B cell (primary cell): Measurements from ENCODE around the gene KLK1. TPM values are rescaled to one million over a fixed set of nuclear protein-coding genes. Genes with fewer than 3 reads are reported as not detected.

ENCODE experiments used
- ATAC-seq: fragments of 200-7000 bp; cut with Tn5 transposase; one replicate; pipeline ENCODE4 v1.10.0; 2021; ENCODE audit warnings: low read depth, mild to moderate bottlenecking, moderate number of reproducible peaks, moderate library complexity
- CTCF ChIA-PET: fragments of 350-600 bp; sonication (Branson Sonifier 250); formaldehyde crosslinking; loops from one replicate; lab custom pipeline; 2021; ENCODE audit warnings: antibody characterized with exemption, inconsistent platforms; lab: Charles Lee
- POLR2A ChIA-PET: fragments of 350-600 bp; sonication (Branson Sonifier 250); formaldehyde crosslinking; loops from one replicate; lab custom pipeline; 2021; ENCODE audit warnings: antibody characterized with exemption; lab: Charles Lee
- DNase-seq: peaks from one replicate; pipeline ENCODE4 v3.0.0; 2013
- H2AFZ ChIP-seq: 2 replicates; pipeline ENCODE4 v1.6.1; 2012; ENCODE audit warnings: mild to moderate bottlenecking, low read depth, low read length; ENCODE audit not compliant: insufficient read depth, poor library complexity, severe bottlenecking
- H3K27ac ChIP-seq, 2 donors: 1 replicate in 1 of 2; 2 replicates in 1 of 2; pipeline ENCODE4 v1.5.1; 2012 to 2013; ENCODE audit warnings: low read length in 2 of 2, mild to moderate bottlenecking in 2 of 2, moderate library complexity in 1 of 2
- H3K27me3 ChIP-seq, 4 experiments: fragments of 200-600 bp in 1 of 4; sonication (generic) in 1 of 4; replicated peaks in 1 of 4; 1 replicate in 2 of 4; 2 replicates in 2 of 4; pipeline versions ENCODE4 v1.6.1 to v1.7.0; 2013 to 2016; ENCODE audit warnings: low read length in 3 of 4, mild to moderate bottlenecking in 2 of 4, mixed read lengths in 1 of 4, moderate library complexity in 1 of 4; ENCODE audit not compliant: insufficient read depth in 4 of 4, control insufficient read depth in 3 of 4; ENCODE audit errors: control extremely low read depth in 1 of 4
- H3K36me3 ChIP-seq, 2 experiments: replicated peaks in 1 of 2; 1 replicate in 1 of 2; 2 replicates in 1 of 2; pipeline versions ENCODE4 v1.6.1 to v1.7.1; 2013; ENCODE audit warnings: low read length in 1 of 2; ENCODE audit not compliant: insufficient read depth in 2 of 2, control insufficient read depth in 1 of 2; ENCODE audit errors: control extremely low read depth in 1 of 2, extremely low read depth in 1 of 2
- H3K4me1 ChIP-seq, 2 donors: fragments of 200-600 bp in 1 of 2; sonication (generic) in 1 of 2; 1 replicate in 1 of 2; 2 replicates in 1 of 2; pipeline versions ENCODE4 v1.5.1 to v1.6.1; 2013 to 2017; ENCODE audit warnings: low read length in 2 of 2; ENCODE audit not compliant: control insufficient read depth in 2 of 2, insufficient read depth in 2 of 2
- H3K4me2 ChIP-seq: replicated peaks from 2 replicates; pipeline ENCODE3; 2012; ENCODE audit warnings: mild to moderate bottlenecking, low read depth, low read length; ENCODE audit not compliant: poor library complexity, severe bottlenecking
- H3K4me3 ChIP-seq, 5 experiments: fragments of 200-600 bp in 1 of 5; sonication (generic) in 1 of 5; 1 replicate in 3 of 5; 2 replicates in 2 of 5; pipeline versions ENCODE4 v1.5.1 to v1.7.0; 2011 to 2016; ENCODE audit warnings: low read length in 4 of 5, mild to moderate bottlenecking in 4 of 5, low read depth in 2 of 5, control low read depth in 1 of 5, moderate library complexity in 1 of 5; ENCODE audit not compliant: insufficient read depth in 1 of 5; ENCODE audit errors: control extremely low read depth in 1 of 5, extremely low read depth in 1 of 5
- H3K79me2 ChIP-seq: fragments of 200-600 bp; sonication (generic); one replicate; pipeline ENCODE4 v1.6.0; 2016; ENCODE audit warnings: low read length; ENCODE audit not compliant: control insufficient read depth, insufficient read depth
- H3K9ac ChIP-seq: fragments of 200-600 bp; sonication (generic); 2 replicates; pipeline ENCODE4 v1.6.1; 2017; ENCODE audit warnings: mild to moderate bottlenecking, low read length, moderate library complexity
- H3K9me3 ChIP-seq, 3 donors: one replicate each; pipeline versions ENCODE4 v1.6.1 to v1.7.1; 2013; ENCODE audit warnings: low read length in 2 of 3; ENCODE audit not compliant: control insufficient read depth in 2 of 3, insufficient read depth in 1 of 3; ENCODE audit errors: control extremely low read depth in 1 of 3
- H4K20me1 ChIP-seq: 2 replicates; pipeline ENCODE4 v1.6.0; 2012; ENCODE audit warnings: mild to moderate bottlenecking, low read length; ENCODE audit not compliant: insufficient read depth, control insufficient read depth, poor library complexity, severe bottlenecking
- H3K27ac Mint-ChIP-seq: one replicate; pipeline ENCODE4 v1.8.0; 2021; ENCODE audit warnings: mixed read lengths
- H3K27me3 Mint-ChIP-seq: one replicate; pipeline ENCODE4 v1.8.0; 2021; ENCODE audit warnings: mixed read lengths
- H3K4me1 Mint-ChIP-seq: one replicate; pipeline ENCODE4 v1.8.0; 2021; ENCODE audit warnings: mixed read lengths
- H3K4me3 Mint-ChIP-seq: one replicate; pipeline ENCODE4 v1.8.0; 2021; ENCODE audit warnings: mixed read lengths
- H3K9me3 Mint-ChIP-seq: one replicate; pipeline ENCODE4 v1.8.0; 2022; ENCODE audit warnings: mixed read lengths; ENCODE audit not compliant: insufficient read depth
- EZH2 ChIP-seq: IDR thresholded peaks from 2 replicates; pipeline ENCODE4 v1.6.1; 2012; ENCODE audit warnings: borderline replicate concordance, low read depth, mild to moderate bottlenecking, moderate library complexity, low read length; ENCODE audit not compliant: insufficient read depth, poor library complexity, severe bottlenecking
- WGBS: methylation state at CpG from one replicate; pipeline ENCODE4 v1.1.5; 2013; ENCODE audit warnings: missing lambda C conversion rate; ENCODE audit not compliant: insufficient coverage; 5-methylcytosine and 5-hydroxymethylcytosine counted together
- intact Hi-C: fragments of 100-400 bp; cut with micrococcal nuclease; formaldehyde crosslinking; loops from one replicate; pipeline ENCODE4 v1.10.0; 2022
- polyA plus RNA-seq: library from polyadenylated mRNA; depleted of rRNA; stranded (reverse); fragments of >200 nt; gene quantifications from 2 replicates; pipeline ENCODE4 v1.2.3, GENCODE V29; 2012
- total RNA-seq, 2 donors: library from RNA; stranded (reverse); fragments of 120-200 nt in 1 of 2; gene quantifications; 1 replicate in 1 of 2; 2 replicates in 1 of 2; pipeline versions ENCODE4 v1.2.3 to v1.2.4, GENCODE V29; 2013 to 2022
- TF ChIP-seq, protein P1 (sequence below): fragments of 200-600 bp; IDR thresholded peaks from one replicate; pipeline ENCODE4 v1.8.0; 2022; ENCODE audit warnings: antibody characterized with exemption, mild to moderate bottlenecking

KLK1 gene
- total and polyA plus RNA-seq, 2 donors (not counting 1 experiment from before 2014, with no cell fraction given), result 9.5 to 15.2 TPM

DNA sequence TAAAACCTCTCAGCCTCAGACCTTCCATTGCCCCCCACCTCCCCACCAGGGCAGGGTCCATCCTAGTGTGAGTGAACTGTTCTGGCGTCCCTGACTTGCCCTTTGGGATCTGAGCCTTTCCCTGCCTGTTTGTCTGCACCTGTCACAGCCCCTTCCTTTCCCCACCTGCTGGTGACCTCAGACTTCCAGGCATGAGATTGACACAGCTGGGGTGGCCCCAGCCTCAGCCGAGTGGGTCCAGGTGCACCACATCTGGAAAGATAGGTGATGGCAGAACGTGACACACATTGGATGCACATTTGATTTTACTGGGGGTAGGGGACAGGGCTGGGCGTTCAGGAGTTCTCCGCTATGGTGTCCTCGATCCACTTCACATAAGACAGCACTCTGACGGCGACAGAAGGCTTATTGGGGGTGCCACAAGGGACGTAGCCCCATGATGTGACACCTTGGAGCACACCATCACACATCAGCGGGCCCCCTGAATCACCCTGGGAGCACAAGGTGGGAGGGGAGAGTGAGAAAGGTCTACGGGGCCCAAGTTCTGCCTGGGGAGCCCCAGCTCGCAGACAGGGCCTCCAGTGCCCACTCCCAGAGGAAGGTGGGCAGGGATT is 4.6 kb downstream of the KLK1 start:
- H3K4me3 Mint-ChIP-seq, result peak overlapping the region; percentile 93
- ChIA-PET CTCF (interaction anchor here (1.4 to 3.1 kb wide), 2 partner anchors 34 to 103 kb away, joined by 3 to 13 read pairs; no protein-coding TSS in a partner anchor), POLR2A (no interaction called here)
- ATAC-seq, result no peak
- WGBS, result 54% methylated on average over 8 of the region's 12 CpGs
- Histone ChIP-seq H3K27me3 (peaks cover 0 to 36% (median 2%) of the 10 kb centered on the region in 4 experiments), H3K4me2 (peak overlapping the region; percentile 75), H4K20me1 (no peaks in the 10 kb centered on the region), H3K4me3 (no peak overlapping the region), H2AFZ (no peak overlapping the region), H3K9ac (no peak overlapping the region), H3K36me3 (no peaks in the 10 kb centered on the region), H3K79me2 (no peaks in the 10 kb centered on the region), H3K9me3 (peaks cover 0 to 16% (median 0%) of the 10 kb centered on the region in 3 donors), H3K4me1 (peaks cover 45 to 61% of the 10 kb centered on the region in 2 donors), H3K27ac (no peak overlapping the region)
- H3K9me3 Mint-ChIP-seq, result no peaks in the 10 kb centered on the region
- TF ChIP-seq, protein P1, sequence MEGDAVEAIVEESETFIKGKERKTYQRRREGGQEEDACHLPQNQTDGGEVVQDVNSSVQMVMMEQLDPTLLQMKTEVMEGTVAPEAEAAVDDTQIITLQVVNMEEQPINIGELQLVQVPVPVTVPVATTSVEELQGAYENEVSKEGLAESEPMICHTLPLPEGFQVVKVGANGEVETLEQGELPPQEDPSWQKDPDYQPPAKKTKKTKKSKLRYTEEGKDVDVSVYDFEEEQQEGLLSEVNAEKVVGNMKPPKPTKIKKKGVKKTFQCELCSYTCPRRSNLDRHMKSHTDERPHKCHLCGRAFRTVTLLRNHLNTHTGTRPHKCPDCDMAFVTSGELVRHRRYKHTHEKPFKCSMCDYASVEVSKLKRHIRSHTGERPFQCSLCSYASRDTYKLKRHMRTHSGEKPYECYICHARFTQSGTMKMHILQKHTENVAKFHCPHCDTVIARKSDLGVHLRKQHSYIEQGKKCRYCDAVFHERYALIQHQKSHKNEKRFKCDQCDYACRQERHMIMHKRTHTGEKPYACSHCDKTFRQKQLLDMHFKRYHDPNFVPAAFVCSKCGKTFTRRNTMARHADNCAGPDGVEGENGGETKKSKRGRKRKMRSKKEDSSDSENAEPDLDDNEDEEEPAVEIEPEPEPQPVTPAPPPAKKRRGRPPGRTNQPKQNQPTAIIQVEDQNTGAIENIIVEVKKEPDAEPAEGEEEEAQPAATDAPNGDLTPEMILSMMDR, result no peak
- TF ChIP-seq EZH2, result no peak
- peaks cover 22% of the 10 kb centered on the region for H3K27me3 Mint-ChIP-seq
- DNase-seq, result peak; percentile 53
- peak overlapping the region; percentile 48 for H3K27ac Mint-ChIP-seq
- peaks cover 68% of the 10 kb centered on the region for H3K4me1 Mint-ChIP-seq
- intact Hi-C loops, result loop anchor here (1.0 to 5.0 kb wide), 3 partner anchors 14 to 78 kb away; no protein-coding TSS in a partner anchor
